Duodenal mucosa (tissue), 2 donors: ENCODE data around the gene LCK.

Experiments used
- H3K27ac ChIP-seq: one replicate; pipeline ENCODE4 v1.7.0; 2013; ENCODE audit warnings: low read depth, low read length
- H3K27me3 ChIP-seq, 2 donors: one replicate each; pipeline ENCODE4 v1.7.0; 2013; ENCODE audit warnings: low read length in 2 of 2, control low read depth in 1 of 2; ENCODE audit not compliant: insufficient read depth in 2 of 2, control insufficient read depth in 1 of 2
- H3K36me3 ChIP-seq, 2 donors: one replicate each; pipeline ENCODE4 v1.7.0; 2013; ENCODE audit warnings: low read length in 2 of 2, control low read depth in 1 of 2; ENCODE audit not compliant: insufficient read depth in 2 of 2, control insufficient read depth in 1 of 2
- H3K4me1 ChIP-seq, 2 donors: one replicate each; pipeline ENCODE4 v1.7.0; 2013; ENCODE audit warnings: low read length in 2 of 2, control low read depth in 1 of 2; ENCODE audit not compliant: insufficient read depth in 2 of 2, control insufficient read depth in 1 of 2
- H3K4me3 ChIP-seq, 2 donors: one replicate each; pipeline ENCODE4 v1.7.0; 2013; ENCODE audit warnings: low read length in 2 of 2, low read depth in 1 of 2
- H3K9ac ChIP-seq, 2 donors: one replicate each; pipeline ENCODE4 v1.7.0; 2013; ENCODE audit warnings: low read length in 2 of 2, low read depth in 1 of 2
- H3K9me3 ChIP-seq, 2 donors: one replicate each; pipeline ENCODE4 v1.7.0; 2013; ENCODE audit warnings: low read length in 2 of 2, control low read depth in 1 of 2; ENCODE audit not compliant: control insufficient read depth in 1 of 2

LCK gene

DNA sequence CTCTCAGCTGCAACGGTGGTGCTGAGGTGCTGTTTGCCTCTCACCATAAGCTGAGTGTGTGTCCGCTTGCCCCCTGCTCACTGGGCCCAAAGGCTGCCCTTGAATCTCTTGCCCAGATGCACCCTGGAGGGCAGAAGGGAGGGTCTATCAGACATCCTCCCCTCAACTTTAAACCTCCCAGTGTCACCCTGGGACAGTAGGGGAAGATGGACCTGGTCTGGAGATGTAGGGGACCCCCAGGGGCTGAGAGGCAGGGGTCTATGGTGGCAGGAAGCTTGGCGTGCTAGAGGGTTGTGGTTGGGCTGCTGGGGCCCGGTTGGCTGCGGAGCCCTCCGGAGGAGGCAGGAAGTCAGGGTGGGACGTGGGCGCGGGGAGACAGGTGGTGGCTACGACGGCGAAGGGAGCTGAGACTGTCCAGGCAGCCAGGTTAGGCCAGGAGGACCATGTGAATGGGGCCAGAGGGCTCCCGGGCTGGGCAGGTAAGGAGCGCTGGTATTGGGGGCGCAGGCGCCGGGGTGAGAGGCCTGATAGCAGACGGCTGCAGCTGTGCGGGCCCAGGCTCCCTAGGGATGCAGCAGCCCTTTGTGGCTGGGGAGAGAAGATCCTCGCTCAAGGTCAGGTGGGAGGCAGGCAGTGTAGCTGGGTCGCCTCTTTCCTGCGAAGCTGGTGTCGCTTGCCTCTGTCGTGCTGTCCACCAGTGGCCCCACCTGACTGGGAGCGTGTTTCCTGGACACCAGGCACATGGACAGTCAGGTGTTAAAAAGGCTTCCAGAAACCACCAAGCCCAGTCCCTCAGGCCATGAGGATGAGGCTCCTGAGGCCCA, at the start of gene LCK:
Gene LCK, plus strand, starts transcription at position 373 of the 824 bp plus-strand sequence. CDS start 23,065 bp downstream, outside the sequence.
- Histone ChIP-seq H3K27me3 (no peaks in the 10 kb centered on the region), H3K27ac (peak within 1 kb of the TSS; percentile 87), H3K4me1 (peaks cover 11 to 35% of the 10 kb centered on the region in 2 donors), H3K36me3 (no peaks in the 10 kb centered on the region), H3K9ac (peak within 1 kb of the TSS; percentile 39 to 46), H3K9me3 (no peaks in the 10 kb centered on the region), H3K4me3 (peak within 1 kb of the TSS; percentile 44 to 60)

DNA sequence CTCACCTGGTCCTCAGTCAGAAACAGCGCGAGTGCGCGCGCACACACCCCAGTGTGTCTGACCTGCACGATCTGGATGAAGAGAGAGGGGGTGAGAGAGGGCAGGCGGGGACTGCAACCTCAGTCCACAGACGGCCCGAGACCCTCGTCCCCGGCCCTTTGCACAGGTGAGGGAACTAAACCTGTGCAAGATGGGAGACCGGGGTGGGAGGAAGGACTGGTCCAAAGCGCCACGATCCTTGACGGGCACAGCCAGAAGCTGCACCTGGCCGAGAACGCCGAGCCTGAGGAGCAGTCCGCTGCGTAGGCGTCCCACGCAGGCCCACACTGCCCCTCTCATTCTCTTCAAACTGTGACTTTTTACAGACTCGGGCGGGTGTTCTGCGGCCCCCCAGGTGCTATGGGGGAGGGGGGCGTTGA, 46.1 kb upstream of the LCK start:
- Histone ChIP-seq H3K4me3 (peak overlapping the region; percentile 83 to 84), H3K36me3 (peaks cover 0 to 4% of the 10 kb centered on the region in 2 donors), H3K4me1 (peaks cover 27 to 48% of the 10 kb centered on the region in 2 donors), H3K27me3 (no peaks in the 10 kb centered on the region), H3K9me3 (no peaks in the 10 kb centered on the region), H3K27ac (no peak overlapping the region), H3K9ac (peak overlapping the region; percentile 90 to 97)

DNA sequence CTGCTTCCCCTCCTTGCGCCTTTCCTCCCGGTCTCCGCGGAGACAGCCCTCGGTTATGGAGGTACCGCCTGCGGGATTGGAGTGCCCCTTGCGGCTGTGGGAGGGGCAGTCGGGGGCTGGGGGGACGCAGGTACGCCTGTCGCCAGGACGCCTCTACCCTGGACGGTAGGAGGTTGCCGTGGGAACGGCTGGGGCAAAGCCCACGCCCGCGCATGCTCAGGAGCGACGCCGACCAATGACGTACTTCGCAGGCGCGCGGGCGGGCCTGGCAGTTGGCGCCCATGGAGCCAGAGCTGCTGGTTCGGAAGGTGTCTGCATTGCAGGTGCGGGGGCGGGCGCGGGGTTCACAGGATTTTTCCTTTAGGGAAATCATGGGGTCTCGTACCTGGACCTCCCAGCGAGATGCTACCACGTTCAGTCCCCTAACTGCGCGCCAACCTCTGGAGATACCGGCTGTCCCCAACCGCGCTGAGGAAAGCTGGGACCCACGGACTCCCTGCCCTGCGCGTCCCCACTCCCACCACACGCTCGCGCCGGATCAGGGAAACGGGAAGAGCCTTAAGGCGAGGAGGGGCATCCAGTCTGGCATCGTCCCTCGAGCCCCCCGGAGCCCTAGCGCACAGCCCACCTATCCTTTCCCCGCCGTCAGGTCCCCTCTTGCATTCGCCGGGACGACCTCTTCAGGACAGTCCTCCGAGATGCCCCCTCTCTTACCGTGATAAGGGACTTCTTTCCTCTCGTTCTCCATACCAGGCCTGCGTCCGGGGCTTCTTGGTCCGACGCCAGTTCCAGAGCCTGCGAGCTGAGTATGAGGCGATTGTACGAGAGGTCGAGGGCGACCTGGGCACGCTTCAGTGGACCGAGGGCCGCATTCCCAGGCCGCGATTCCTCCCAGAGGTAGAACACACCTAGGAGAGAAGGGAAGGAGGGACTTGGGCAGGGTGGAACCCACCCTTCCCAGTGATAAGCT, 45.4 kb upstream of the LCK start, which contains the start of gene IQCC:
Gene IQCC, plus strand, starts transcription at position 271 of the 970 bp plus-strand sequence. Its CDS starts 11 bp downstream, at position 282.
- Histone ChIP-seq H3K4me3 (peak within 1 kb of the TSS; percentile 83 to 84), H3K27ac (no peak within 1 kb of the TSS), H3K9me3 (no peaks in the 10 kb centered on the region), H3K4me1 (peaks cover 24 to 43% of the 10 kb centered on the region in 2 donors), H3K9ac (peak within 1 kb of the TSS; percentile 90 to 97), H3K36me3 (peaks cover 0 to 4% of the 10 kb centered on the region in 2 donors), H3K27me3 (no peaks in the 10 kb centered on the region)

DNA sequence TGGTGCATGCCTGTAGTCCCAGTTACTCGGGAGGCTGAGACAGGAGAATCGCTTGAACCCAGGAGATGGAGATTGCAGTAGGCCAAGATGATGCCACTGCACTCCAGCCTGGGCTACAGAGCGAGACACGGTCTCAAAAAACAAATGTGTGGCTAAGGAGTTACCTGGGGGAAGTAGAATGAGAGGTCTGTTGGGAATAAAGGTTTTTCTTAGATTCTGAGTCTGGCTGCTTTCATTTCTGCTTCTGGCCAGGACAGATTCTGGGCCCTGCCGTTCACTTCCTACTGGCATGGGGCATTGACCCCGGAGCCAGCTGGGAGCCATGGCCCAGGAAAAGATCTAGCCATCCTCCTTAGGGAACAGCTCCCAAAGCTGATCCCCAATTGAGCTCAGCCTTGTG, 42.6 kb upstream of the LCK start:
- Histone ChIP-seq H3K4me1 (peaks cover 24 to 28% of the 10 kb centered on the region in 2 donors), H3K27me3 (no peaks in the 10 kb centered on the region), H3K36me3 (peaks cover 0 to 4% of the 10 kb centered on the region in 2 donors), H3K4me3 (no peak overlapping the region), H3K27ac (no peak overlapping the region), H3K9ac (no peak overlapping the region), H3K9me3 (no peaks in the 10 kb centered on the region)

DNA sequence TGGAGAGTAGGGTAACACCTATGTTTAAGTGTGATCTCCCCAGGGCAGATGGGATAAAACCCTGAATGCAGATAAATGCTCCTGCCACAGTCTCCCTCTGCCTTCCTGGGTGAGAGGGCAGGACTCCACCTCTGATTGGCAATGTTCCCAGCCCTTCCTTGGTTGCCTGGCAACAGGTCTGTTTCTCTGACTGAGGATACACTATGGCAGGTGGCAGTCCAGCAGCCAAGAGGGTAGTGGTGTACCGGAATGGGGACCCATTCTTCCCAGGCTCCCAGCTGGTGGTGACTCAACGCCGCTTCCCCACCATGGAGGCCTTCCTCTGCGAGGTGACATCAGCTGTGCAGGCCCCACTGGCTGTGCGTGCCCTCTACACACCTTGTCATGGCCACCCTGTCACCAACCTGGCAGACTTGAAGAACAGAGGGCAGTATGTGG, 42.2 kb upstream of the LCK start, which contains the start of gene DCDC2B:
Gene DCDC2B, plus strand, starts transcription at position 199 of the 438 bp plus-strand sequence. Its CDS starts 5 bp downstream, at position 204.
- no peak within 1 kb of the TSS for H3K9ac ChIP-seq
- H3K4me3 ChIP-seq, result peak within 1 kb of the TSS in 1 of 2 donors; percentile 18
- peaks cover 0 to 4% of the 10 kb centered on the region in 2 donors for H3K36me3 ChIP-seq
- peaks cover 24 to 28% of the 10 kb centered on the region in 2 donors for H3K4me1 ChIP-seq
- no peaks in the 10 kb centered on the region for H3K27me3 ChIP-seq
- H3K9me3 ChIP-seq, result no peaks in the 10 kb centered on the region
- no peak within 1 kb of the TSS for H3K27ac ChIP-seq

DNA sequence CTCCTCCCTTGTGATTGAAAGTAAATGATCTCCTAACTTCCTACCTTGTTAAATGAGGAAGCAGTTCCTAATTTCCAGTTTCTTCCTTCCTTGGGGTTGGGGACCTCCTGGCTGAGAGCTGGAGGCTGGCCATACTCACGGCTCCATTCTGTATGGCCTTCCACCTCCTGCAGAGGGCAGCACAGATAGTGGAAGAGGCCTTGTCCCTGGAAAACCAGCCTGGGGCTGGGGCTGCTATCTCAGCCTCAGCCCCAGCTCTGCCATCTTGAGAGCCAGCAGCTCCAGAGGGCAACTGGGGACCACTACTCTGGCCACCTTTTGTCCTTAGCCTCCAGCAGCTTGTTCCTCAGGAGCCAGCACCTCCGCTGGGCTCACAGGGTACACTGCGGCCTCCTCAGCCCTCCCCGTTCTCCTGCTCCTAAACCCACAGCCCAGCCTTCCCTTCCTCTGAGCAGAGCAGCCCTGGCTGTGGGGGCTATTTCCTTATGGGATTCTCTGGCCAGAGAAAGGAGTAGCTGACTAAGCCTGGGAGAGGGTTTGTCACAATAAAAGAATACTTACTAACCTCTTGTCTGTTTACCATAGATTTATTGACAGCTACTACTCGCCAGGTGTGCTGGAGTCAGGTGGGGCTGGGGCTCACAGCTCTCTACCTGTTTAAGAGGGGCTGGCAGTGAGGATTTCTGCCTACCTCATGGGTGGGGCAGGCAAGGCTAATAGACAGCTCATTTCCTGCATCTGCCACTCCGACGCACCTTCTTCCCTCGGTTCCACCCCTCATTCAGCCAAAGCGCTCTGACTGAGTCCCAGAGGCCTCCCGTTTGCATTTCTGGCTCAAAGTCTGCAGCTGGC, 35.2 kb upstream of the LCK start:
- peak overlapping the region; percentile 62 for H3K27ac ChIP-seq

DNA sequence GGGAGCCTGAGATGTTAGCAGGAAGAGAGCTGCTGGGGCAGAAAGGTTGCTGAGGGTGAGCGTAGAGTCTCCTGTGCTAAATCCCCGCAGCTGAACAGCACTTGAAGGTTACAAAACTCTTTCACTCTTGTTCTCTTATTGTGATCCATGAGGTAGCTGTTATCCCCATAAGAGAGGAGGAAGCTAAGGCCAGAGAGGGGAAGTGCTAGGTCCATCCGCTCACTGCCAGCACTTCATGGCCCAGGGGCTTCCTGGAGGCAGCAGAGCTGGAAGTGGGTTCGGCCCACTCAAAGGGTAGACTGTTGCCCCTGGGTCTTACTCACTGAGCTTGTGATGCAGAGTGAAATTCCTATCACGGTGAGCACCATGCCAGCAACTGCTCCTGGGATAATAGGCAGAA, 34.5 kb upstream of the LCK start:
- no peaks in the 10 kb centered on the region for H3K9me3 ChIP-seq
- H3K27ac ChIP-seq, result no peak overlapping the region
- H3K4me3 ChIP-seq, result no peak overlapping the region
- H3K9ac ChIP-seq, result no peak overlapping the region
- H3K36me3 ChIP-seq, result peaks cover 12 to 28% of the 10 kb centered on the region in 2 donors
- peaks cover 22 to 27% of the 10 kb centered on the region in 2 donors for H3K4me1 ChIP-seq
- H3K27me3 ChIP-seq, result no peaks in the 10 kb centered on the region

More for the DNA sequence above, 35.2 kb upstream of the LCK start:
- H3K27me3 ChIP-seq, result no peaks in the 10 kb centered on the region
- peaks cover 12 to 28% of the 10 kb centered on the region in 2 donors for H3K36me3 ChIP-seq
- H3K9me3 ChIP-seq, result no peaks in the 10 kb centered on the region
- peaks cover 15 to 20% of the 10 kb centered on the region in 2 donors for H3K4me1 ChIP-seq
- H3K4me3 ChIP-seq, result no peak overlapping the region
- H3K9ac ChIP-seq, result no peak overlapping the region

DNA sequence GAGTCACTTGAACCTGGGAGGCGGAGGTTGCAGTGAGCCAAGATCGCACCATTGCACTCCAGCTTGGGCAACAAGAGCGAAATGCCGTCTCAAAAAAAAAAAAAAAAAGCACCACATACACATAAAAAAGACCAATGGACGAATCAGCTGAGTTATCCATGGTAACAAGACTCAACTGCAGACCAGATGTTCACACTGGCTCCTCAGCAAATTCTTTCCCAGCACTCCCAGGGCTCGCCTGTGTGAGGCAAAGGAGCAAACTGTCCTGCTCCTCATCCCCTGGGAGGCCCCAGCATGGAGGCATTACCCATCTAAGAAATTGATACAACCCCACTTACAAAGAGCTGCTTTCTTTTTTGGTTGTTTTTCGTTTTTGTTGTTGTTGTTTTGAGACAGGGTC, 32.0 kb upstream of the LCK start:
- Histone ChIP-seq H3K4me1 (peaks cover 38 to 39% of the 10 kb centered on the region in 2 donors), H3K27ac (no peak overlapping the region), H3K27me3 (no peaks in the 10 kb centered on the region), H3K4me3 (no peak overlapping the region), H3K9ac (no peak overlapping the region), H3K36me3 (peaks cover 16 to 32% of the 10 kb centered on the region in 2 donors), H3K9me3 (no peaks in the 10 kb centered on the region)
